ENCODE data around the gene PGBD1.

PGBD1 gene

GRCh38 chr6:28323813-28324424 is 42.5 kb downstream of the PGBD1 start:
- no peak for TF ChIP-seq REST (IDR thresholded peaks at IDR 0.05; ENCODE audit: low read depth)
- TF ChIP-seq ZBTB7A (IDR thresholded peaks at IDR 0.05; ENCODE audit: low read depth) = no peak
- no peak for TF ChIP-seq FOXM1 (IDR thresholded peaks at IDR 0.05; ENCODE audit: borderline replicate concordance, low read depth)
- no peak for TF ChIP-seq TCF12 (IDR thresholded peaks at IDR 0.05; ENCODE audit: low read depth)
- TF ChIP-seq RAD21 (IDR thresholded peaks at IDR 0.05; ENCODE audit: low read depth) = no peak
- TF ChIP-seq TAF1 (IDR thresholded peaks at IDR 0.05; ENCODE audit: low read depth) = no peak
- no peak for TF ChIP-seq NFIC (IDR thresholded peaks at IDR 0.05)
- TF ChIP-seq MAX (IDR thresholded peaks at IDR 0.05) = no peak
- no peak for TF ChIP-seq TEAD4 (IDR thresholded peaks at IDR 0.05)
- no peak for TF ChIP-seq YY1 (IDR thresholded peaks at IDR 0.05; ENCODE audit: low read depth)
- TF ChIP-seq CREB1 (IDR thresholded peaks at IDR 0.05; ENCODE audit: low read depth) = no peak
- TF ChIP-seq USF1 (IDR thresholded peaks at IDR 0.05) = no peak
- no peak for TF ChIP-seq EP300 (IDR thresholded peaks at IDR 0.05; ENCODE audit: borderline replicate concordance)
- no peak for TF ChIP-seq EGR1 (IDR thresholded peaks at IDR 0.05)

GRCh38 chr6:28326371-28326948 is 45.1 kb downstream of the PGBD1 start:
- no peak for TF ChIP-seq REST (IDR thresholded peaks at IDR 0.05; ENCODE audit: low read depth)
- no peak for TF ChIP-seq TAF1 (IDR thresholded peaks at IDR 0.05; ENCODE audit: low read depth)
- TF ChIP-seq ZBTB7A (IDR thresholded peaks at IDR 0.05; ENCODE audit: low read depth) = no peak
- TF ChIP-seq TEAD4 (IDR thresholded peaks at IDR 0.05) = no peak
- TF ChIP-seq NFIC (IDR thresholded peaks at IDR 0.05) = no peak
- TF ChIP-seq FOXM1 (IDR thresholded peaks at IDR 0.05; ENCODE audit: borderline replicate concordance, low read depth) = no peak
- no peak for TF ChIP-seq CEBPB (IDR thresholded peaks at IDR 0.05)
- TF ChIP-seq TCF12 (IDR thresholded peaks at IDR 0.05; ENCODE audit: low read depth) = no peak
- no peak for TF ChIP-seq MAX (IDR thresholded peaks at IDR 0.05)
- TF ChIP-seq YY1 (IDR thresholded peaks at IDR 0.05; ENCODE audit: low read depth) = no peak
- no peak for TF ChIP-seq RAD21 (IDR thresholded peaks at IDR 0.05; ENCODE audit: low read depth)
- no peak for TF ChIP-seq USF1 (IDR thresholded peaks at IDR 0.05)
- TF ChIP-seq EGR1 (IDR thresholded peaks at IDR 0.05) = no peak
- TF ChIP-seq CREB1 (IDR thresholded peaks at IDR 0.05; ENCODE audit: low read depth) = no peak
- TF ChIP-seq EP300 (IDR thresholded peaks at IDR 0.05; ENCODE audit: borderline replicate concordance) = no peak

- TF ChIP-seq CEBPB (IDR thresholded peaks at IDR 0.05) = no peak
- no peak for TF ChIP-seq EGR1 (IDR thresholded peaks at IDR 0.05)
- TF ChIP-seq NFIC (IDR thresholded peaks at IDR 0.05) = no peak
- no peak for TF ChIP-seq REST (IDR thresholded peaks at IDR 0.05; ENCODE audit: low read depth)
- TF ChIP-seq USF1 (IDR thresholded peaks at IDR 0.05) = no peak
- no peak for TF ChIP-seq TCF12 (IDR thresholded peaks at IDR 0.05; ENCODE audit: low read depth)
- TF ChIP-seq RAD21 (IDR thresholded peaks at IDR 0.05; ENCODE audit: low read depth) = no peak
- no peak for TF ChIP-seq CREB1 (IDR thresholded peaks at IDR 0.05; ENCODE audit: low read depth)
Measured at GRCh38 chr6:28330041-28330440, 48.7 kb downstream of the PGBD1 start.

- TF ChIP-seq REST (IDR thresholded peaks at IDR 0.05; ENCODE audit: low read depth) = no peak
- no peak for TF ChIP-seq EGR1 (IDR thresholded peaks at IDR 0.05)
- TF ChIP-seq NFIC (IDR thresholded peaks at IDR 0.05) = no peak
- no peak for TF ChIP-seq TEAD4 (IDR thresholded peaks at IDR 0.05)
- TF ChIP-seq EP300 (IDR thresholded peaks at IDR 0.05; ENCODE audit: borderline replicate concordance) = no peak
- no peak for TF ChIP-seq RAD21 (IDR thresholded peaks at IDR 0.05; ENCODE audit: low read depth)
- no peak for TF ChIP-seq FOXM1 (IDR thresholded peaks at IDR 0.05; ENCODE audit: borderline replicate concordance, low read depth)
- no peak for TF ChIP-seq CEBPB (IDR thresholded peaks at IDR 0.05)
- TF ChIP-seq YY1 (IDR thresholded peaks at IDR 0.05; ENCODE audit: low read depth) = no peak
- no peak for TF ChIP-seq CREB1 (IDR thresholded peaks at IDR 0.05; ENCODE audit: low read depth)
- TF ChIP-seq USF1 (IDR thresholded peaks at IDR 0.05) = no peak
- no peak for TF ChIP-seq TAF1 (IDR thresholded peaks at IDR 0.05; ENCODE audit: low read depth)
- TF ChIP-seq MAX (IDR thresholded peaks at IDR 0.05) = no peak
- no peak for TF ChIP-seq TCF12 (IDR thresholded peaks at IDR 0.05; ENCODE audit: low read depth)
- TF ChIP-seq ZBTB7A (IDR thresholded peaks at IDR 0.05; ENCODE audit: low read depth) = no peak
Measured at GRCh38 chr6:28333047-28333446, 51.7 kb downstream of the PGBD1 start.

All from Ishikawa (cell line).